ENCODE results near the gene STK17A. TPM values are rescaled to one million over a fixed set of nuclear protein-coding genes. Genes with fewer than 3 reads are reported as not detected.

The STK17A gene
- total RNA-seq, 2 donors from 2014 or later: 15.6 to 18.4 TPM

DNA sequence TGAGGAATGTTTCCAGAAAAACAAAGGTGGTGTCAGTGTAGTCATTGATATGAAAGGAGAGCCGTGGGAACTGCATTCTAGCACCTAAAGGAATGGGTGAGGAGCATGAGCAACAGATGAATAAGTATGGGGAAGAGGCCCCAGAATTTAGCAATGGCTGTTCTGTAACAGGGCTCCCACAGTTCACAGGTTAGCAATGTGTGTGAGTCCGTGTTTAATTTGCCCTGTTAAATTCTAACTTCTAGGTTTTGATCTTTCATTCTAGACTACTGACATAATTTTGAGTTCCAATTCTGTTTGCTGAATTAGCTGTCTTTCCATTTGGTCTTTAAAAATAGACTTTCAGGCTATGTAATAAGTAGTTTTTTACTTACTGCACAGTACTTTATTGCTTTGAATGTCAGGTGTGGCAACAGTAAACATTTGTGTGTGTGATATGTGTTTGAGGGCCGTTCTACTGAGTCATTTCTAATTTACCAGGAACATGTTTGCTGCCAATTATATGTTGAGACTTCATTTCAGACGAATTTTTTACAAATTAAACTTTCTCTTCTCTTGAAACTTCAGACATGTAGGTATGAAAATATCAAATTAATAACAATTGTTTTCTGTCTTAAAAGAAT, 8.8 kb downstream of the STK17A start:
- no peak overlapping the region for H3K27ac Mint-ChIP-seq
- no peaks in the 10 kb centered on the region for H3K27me3 ChIP-seq (ENCODE audit: control insufficient read depth, insufficient read depth, low read length, poor library complexity, severe bottlenecking)
- TF ChIP-seq, protein P1, sequence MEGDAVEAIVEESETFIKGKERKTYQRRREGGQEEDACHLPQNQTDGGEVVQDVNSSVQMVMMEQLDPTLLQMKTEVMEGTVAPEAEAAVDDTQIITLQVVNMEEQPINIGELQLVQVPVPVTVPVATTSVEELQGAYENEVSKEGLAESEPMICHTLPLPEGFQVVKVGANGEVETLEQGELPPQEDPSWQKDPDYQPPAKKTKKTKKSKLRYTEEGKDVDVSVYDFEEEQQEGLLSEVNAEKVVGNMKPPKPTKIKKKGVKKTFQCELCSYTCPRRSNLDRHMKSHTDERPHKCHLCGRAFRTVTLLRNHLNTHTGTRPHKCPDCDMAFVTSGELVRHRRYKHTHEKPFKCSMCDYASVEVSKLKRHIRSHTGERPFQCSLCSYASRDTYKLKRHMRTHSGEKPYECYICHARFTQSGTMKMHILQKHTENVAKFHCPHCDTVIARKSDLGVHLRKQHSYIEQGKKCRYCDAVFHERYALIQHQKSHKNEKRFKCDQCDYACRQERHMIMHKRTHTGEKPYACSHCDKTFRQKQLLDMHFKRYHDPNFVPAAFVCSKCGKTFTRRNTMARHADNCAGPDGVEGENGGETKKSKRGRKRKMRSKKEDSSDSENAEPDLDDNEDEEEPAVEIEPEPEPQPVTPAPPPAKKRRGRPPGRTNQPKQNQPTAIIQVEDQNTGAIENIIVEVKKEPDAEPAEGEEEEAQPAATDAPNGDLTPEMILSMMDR (conservative IDR thresholded peaks at IDR 0.05): no peak
- WGBS, 2 experiments (ENCODE audit: insufficient coverage in 1 of 2, insufficient read length in 1 of 2): 75 to 78% methylated on average over 2 to 3 of the region's 4 CpGs
- peaks cover 6% of the 10 kb centered on the region for H3K36me3 Mint-ChIP-seq (ENCODE audit: low read depth)
- no peak overlapping the region for H3K9ac ChIP-seq (ENCODE audit: extremely low read depth, low read length, poor library complexity, severe bottlenecking)
- DNase-seq: no peak
- no peaks in the 10 kb centered on the region for H3K4me1 ChIP-seq (ENCODE audit: control insufficient read depth, insufficient read depth, low read length)
- H3K27ac ChIP-seq (ENCODE audit: low read depth, low read length): no peak overlapping the region
- no peaks in the 10 kb centered on the region for H3K27me3 Mint-ChIP-seq (ENCODE audit: insufficient read depth)
- no peak overlapping the region for H3K4me3 ChIP-seq (ENCODE audit: low read length)
- peaks cover 3% of the 10 kb centered on the region for H3K36me3 ChIP-seq (ENCODE audit: control insufficient read depth, insufficient read depth, low read length)
- H3K4me1 Mint-ChIP-seq: peaks cover 10% of the 10 kb centered on the region
- H3K4me3 Mint-ChIP-seq: no peak overlapping the region
- H3K9me3 Mint-ChIP-seq: no peaks in the 10 kb centered on the region
- no peaks in the 10 kb centered on the region for H3K9me3 ChIP-seq (ENCODE audit: control insufficient read depth, low read length)

- no peak overlapping the region for H3K4me3 Mint-ChIP-seq
- H3K27ac Mint-ChIP-seq: no peak overlapping the region
These were observed 9.4 kb downstream of the STK17A start for GRCh38 chr7:43592326-43592725.

DNA sequence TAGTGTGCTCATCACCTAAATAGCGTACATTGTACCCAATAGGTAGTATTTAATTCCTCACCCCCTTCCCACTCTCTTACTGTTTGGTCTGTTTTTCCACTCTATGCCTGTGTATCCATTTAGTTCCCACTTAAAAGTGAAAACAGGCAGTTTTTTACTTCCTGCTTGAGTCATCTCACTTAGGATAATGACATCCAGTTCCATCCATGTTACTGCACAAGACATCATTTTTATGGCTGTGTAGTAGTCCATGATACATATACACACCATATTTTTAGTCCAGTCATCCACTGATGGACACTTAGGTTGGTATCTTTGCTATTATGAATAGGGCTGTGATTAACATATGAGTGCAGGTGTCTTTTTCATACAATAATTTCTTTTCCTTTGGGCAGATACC, 10.1 kb downstream of the STK17A start:
- WGBS, 2 experiments (ENCODE audit: insufficient coverage in 1 of 2, insufficient read length in 1 of 2): 90 to 100% methylated on average over 1 of the region's 1 CpG
- DNase-seq: no peak
- Histone ChIP-seq H3K9ac (ENCODE audit: extremely low read depth, low read length, poor library complexity, severe bottlenecking) (no peak overlapping the region), H3K27ac (ENCODE audit: low read depth, low read length) (no peak overlapping the region), H3K4me1 (ENCODE audit: control insufficient read depth, insufficient read depth, low read length) (no peaks in the 10 kb centered on the region), H3K4me3 (ENCODE audit: low read length) (no peak overlapping the region), H3K36me3 (ENCODE audit: control insufficient read depth, insufficient read depth, low read length) (peaks cover 13% of the 10 kb centered on the region), H3K9me3 (ENCODE audit: control insufficient read depth, low read length) (no peaks in the 10 kb centered on the region), H3K27me3 (ENCODE audit: control insufficient read depth, insufficient read depth, low read length, poor library complexity, severe bottlenecking) (no peaks in the 10 kb centered on the region)
- H3K9me3 Mint-ChIP-seq: no peaks in the 10 kb centered on the region
- H3K36me3 Mint-ChIP-seq (ENCODE audit: low read depth): peaks cover 10% of the 10 kb centered on the region
- peaks cover 7% of the 10 kb centered on the region for H3K4me1 Mint-ChIP-seq
- H3K27me3 Mint-ChIP-seq (ENCODE audit: insufficient read depth): no peaks in the 10 kb centered on the region
- H3K27ac Mint-ChIP-seq: no peak overlapping the region
- no peak overlapping the region for H3K4me3 Mint-ChIP-seq
- TF ChIP-seq, protein P1 (conservative IDR thresholded peaks at IDR 0.05): no peak

More at GRCh38 chr7:43592326-43592725, 9.4 kb downstream of the STK17A start:
- no peaks in the 10 kb centered on the region for H3K27me3 ChIP-seq (ENCODE audit: control insufficient read depth, insufficient read depth, low read length, poor library complexity, severe bottlenecking)
- Mint-ChIP-seq H3K4me1 (peaks cover 8% of the 10 kb centered on the region), H3K36me3 (ENCODE audit: low read depth) (peaks cover 8% of the 10 kb centered on the region), H3K27me3 (ENCODE audit: insufficient read depth) (no peaks in the 10 kb centered on the region), H3K9me3 (no peaks in the 10 kb centered on the region)
- no peak for DNase-seq
- H3K4me1 ChIP-seq (ENCODE audit: control insufficient read depth, insufficient read depth, low read length): no peaks in the 10 kb centered on the region
- TF ChIP-seq, protein P1 (conservative IDR thresholded peaks at IDR 0.05): no peak
- WGBS, 2 experiments (ENCODE audit: insufficient coverage in 1 of 2, insufficient read length in 1 of 2): 88% methylated on average over 1 of the region's 3 CpGs; no CpG with 5 or more reads in 1 of the 2 experiments
- H3K9me3 ChIP-seq (ENCODE audit: control insufficient read depth, low read length): no peaks in the 10 kb centered on the region
- no peak overlapping the region for H3K9ac ChIP-seq (ENCODE audit: extremely low read depth, low read length, poor library complexity, severe bottlenecking)
- no peak overlapping the region for H3K27ac ChIP-seq (ENCODE audit: low read depth, low read length)
- H3K4me3 ChIP-seq (ENCODE audit: low read length): no peak overlapping the region
- H3K36me3 ChIP-seq (ENCODE audit: control insufficient read depth, insufficient read depth, low read length): peaks cover 8% of the 10 kb centered on the region

Data from endodermal cell (in vitro differentiated cells).